ENCODE data around the gene HK3. TPM values are rescaled to one million over a fixed set of nuclear protein-coding genes. Genes with fewer than 3 reads are reported as not detected.

Gene HK3
- total RNA-seq, 4 donors from 2014 or later, result 5.2 to 38.1 (median 16.3) TPM

DNA sequence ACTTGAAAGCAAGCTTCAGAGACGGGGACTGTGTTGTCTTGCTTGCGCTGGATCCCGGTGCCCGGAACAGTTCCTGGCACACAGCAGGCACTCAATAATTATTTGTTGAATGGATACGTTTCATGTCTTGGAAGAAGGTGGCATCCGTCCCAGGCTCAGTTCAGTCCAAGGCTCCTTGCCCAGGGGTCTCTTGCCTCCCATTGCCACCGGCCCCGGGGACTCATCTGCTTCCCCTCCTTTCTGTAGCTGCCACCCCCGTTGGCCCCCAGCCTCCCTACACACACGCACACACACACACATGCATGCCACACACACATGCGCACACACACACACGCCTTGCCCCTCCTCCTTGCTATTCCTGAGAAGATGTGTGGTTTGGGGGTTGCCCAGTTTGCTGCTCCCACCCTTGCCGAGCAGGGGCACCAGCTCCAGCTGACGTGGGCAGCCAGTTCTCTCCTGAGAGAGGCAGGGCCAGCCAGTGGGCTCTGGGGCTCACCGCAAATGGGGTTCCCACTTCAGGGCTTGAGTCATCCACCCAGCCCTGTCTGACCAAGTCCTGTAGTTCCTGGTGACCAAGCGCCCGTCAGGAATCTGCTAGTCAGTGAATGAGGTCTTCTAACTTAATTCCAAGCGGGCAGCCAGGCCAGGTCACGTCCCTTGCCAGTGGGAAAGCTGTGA, 41.8 kb downstream of the HK3 start:
- TF ChIP-seq, protein P1, sequence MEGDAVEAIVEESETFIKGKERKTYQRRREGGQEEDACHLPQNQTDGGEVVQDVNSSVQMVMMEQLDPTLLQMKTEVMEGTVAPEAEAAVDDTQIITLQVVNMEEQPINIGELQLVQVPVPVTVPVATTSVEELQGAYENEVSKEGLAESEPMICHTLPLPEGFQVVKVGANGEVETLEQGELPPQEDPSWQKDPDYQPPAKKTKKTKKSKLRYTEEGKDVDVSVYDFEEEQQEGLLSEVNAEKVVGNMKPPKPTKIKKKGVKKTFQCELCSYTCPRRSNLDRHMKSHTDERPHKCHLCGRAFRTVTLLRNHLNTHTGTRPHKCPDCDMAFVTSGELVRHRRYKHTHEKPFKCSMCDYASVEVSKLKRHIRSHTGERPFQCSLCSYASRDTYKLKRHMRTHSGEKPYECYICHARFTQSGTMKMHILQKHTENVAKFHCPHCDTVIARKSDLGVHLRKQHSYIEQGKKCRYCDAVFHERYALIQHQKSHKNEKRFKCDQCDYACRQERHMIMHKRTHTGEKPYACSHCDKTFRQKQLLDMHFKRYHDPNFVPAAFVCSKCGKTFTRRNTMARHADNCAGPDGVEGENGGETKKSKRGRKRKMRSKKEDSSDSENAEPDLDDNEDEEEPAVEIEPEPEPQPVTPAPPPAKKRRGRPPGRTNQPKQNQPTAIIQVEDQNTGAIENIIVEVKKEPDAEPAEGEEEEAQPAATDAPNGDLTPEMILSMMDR (IDR thresholded peaks at IDR 0.05; ENCODE audit: low read depth), result no peak

DNA sequence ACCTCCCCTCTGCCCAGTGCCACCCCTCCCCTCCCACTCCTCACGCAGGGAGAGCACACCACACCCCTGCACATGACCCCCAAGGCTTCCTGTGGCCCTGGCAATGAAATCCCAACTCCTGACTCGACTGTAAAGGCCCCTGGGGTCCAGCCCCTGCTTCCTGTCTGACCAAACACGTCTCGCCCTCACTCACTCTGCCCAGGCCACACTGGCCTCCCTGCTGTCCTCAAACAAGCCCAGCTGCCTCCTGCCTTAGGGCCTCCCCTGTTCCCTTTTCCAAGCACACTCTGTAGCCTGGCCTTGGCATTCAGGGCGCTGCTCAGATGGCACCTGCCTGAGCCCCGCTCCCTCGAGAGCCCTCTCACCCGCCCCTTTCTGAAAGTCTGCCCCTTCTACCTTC, 42.4 kb downstream of the HK3 start:
- TF ChIP-seq, protein P1 (IDR thresholded peaks at IDR 0.05; ENCODE audit: low read depth), result no peak

DNA sequence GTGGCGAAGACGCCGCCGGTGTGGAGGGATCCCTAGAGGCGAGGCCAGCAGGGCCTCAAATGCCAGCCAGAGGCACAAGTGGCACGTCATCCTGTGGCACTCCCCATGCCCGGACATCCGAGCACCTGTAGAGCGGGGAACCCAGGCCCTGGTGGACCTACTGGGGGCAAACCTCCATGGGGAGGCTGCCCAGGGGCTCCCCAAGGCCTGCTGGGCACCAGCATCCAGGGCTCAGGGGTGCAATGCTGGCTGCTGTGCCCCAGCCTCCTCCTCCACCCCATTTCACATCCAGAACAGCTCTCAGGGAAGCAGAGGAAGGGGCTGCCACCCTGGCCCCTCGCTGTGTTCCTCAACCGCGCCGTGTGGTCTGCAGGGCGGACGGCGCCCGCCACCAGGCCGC, 43.5 kb downstream of the HK3 start:
- TF ChIP-seq, protein P1 (IDR thresholded peaks at IDR 0.05; ENCODE audit: low read depth), result no peak

DNA sequence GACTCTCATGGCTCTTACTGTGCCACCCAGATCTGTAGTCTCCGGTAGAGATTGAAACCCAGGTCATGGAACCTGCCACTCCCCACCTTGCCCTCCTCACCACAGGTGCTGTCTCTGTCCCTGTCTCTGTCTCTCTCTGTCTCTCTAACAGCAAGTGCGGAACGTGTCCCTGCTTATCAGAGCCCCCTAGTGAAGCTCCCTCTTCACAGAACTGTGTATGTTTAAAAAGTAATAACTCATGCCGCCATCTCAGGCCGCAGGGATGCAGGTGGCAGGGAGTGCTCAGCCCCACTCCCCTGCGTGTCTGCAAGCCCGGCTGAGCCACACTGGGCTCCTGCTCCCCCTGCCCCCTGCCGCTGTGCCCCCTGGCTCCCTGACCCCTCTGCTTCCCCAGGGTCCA, 45.0 kb downstream of the HK3 start:
- TF ChIP-seq, protein P1 (IDR thresholded peaks at IDR 0.05; ENCODE audit: low read depth), result no peak

DNA sequence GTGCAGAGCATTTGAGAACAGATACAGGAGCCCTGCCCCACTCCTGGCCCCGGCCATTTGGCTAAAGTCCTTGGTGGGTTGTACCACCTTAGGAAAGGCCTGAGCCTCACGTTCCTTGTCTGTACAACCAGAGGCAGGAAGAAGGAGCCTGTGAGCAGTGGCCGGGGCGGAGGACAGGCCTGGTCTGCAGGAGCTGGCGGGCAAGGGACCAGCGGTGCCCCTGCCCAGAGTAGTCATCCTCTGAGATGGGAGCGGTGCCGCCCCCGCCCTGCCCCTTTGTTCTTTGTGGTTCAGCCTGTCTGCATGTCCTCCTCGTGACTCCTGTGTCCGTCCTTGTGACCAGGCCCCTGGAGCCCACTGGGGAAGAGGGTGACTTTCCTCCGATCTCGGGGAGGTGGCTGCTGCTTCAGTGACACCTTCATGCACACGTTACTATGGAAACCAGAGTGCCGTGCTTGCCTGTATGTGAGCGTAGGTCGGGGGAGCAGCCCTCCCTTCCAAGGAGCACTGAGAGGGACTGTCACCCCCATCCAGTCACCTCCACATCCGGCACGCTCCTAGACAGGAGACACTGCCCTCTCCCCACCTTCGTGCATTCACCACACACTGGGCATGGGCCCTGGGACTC, 45.9 kb downstream of the HK3 start:
- TF ChIP-seq, protein P1 (IDR thresholded peaks at IDR 0.05; ENCODE audit: low read depth), result no peak

DNA sequence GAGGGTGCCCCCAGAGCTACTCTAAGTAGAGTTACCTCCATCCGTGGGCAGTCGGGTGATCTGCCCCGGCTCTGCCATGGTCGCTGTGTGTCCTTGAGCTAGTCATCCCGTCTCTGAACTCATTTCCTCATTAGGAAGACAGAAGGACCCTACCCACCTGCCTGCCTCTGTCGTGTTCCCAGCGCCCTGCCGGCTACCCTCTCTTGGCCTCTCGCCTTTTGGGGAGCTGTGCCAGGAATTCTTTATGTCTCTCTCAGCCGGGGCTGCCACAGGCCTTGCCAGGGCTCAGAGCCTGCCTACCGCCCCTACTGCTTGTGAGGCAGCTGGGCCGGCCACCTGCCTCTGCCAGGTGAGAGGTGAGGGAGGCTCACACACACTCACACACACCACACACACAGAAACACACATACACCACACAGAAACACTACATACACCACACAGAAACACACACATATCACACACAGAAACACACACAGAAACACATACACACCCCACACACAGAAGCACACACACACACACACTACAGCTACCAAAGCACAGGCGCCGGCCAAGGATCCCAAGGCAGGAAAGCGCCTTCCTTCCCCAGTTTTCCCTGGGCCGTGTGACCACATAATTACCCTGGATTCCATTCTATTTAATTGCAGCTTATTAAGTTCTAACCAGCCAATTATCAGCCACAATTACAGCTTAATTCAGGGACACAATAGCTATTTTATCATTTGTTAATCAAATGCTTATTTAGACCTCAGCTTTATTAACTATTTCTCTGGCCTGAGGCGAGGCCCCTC, 47.1 kb downstream of the HK3 start:
- TF ChIP-seq, protein P1 (IDR thresholded peaks at IDR 0.05; ENCODE audit: low read depth), result no peak

DNA sequence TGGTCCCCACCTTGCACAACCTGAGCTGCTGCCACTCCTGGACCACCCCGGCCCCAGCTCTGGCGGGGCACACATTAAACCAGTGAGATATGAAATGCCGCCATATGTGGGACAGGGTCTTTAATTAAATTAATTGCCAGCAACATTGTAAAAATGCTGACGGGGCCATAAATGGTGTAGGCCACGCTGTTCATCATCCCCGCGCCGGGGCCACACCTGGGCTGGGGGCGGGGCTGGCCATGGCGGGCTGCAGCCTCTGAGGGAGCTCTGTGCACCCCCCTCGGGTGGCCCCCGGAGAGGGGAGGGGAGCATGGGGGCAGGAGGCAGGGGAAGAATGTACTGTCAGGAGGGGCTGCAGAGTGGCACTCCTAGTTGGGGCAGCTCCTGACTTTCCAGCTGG, 47.8 kb downstream of the HK3 start:
- TF ChIP-seq, protein P1 (IDR thresholded peaks at IDR 0.05; ENCODE audit: low read depth), result no peak
